ENCODE data around the gene SOCS7.

Gene SOCS7

DNA sequence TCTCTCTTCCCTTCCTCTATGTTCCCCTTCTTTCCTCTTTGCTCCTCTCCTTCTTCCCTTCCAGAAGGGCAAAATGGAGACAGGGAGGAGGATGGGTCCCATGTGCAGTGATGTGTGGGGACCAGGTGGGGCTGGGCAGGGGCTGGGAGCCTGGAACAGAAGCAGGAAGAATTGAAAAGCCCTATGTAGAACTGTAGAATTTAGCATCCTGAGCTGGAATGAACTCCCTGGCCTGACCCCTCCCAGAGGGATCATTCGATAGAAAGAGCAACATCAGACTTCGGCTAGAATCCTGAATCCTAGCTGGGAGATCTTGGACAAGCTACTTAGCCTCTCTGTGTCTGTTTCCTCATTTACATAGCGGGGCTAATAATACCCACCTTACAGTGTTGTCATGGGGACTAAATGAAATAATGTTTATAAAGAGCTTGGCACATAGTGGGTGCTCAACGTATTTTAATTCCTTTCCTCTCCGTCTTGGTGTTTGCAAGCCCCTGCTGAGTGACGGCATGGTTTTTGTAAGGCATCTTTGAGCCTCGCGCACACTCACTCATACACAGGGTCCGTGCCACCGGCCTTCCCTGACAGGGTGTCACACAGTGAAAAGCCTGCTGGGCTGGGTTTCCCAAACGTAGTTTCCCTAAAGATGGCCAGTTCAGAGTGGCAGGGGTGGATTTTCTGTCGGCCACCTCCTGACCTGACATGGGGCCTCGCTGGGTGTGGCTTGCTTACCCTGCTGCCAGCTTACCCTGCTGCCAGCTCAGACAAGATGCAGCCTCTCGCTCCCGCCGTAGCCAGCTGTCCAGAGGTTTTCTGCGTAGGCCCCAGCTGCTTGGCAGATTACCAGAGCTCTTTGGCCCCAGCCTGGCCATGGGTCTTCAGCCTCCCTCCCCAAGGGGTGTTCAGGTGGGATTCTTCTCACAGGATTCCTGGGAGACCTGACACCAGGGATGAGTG is 70.5 kb downstream of the SOCS7 start:
- no peak overlapping the region for H3K27ac ChIP-seq

DNA sequence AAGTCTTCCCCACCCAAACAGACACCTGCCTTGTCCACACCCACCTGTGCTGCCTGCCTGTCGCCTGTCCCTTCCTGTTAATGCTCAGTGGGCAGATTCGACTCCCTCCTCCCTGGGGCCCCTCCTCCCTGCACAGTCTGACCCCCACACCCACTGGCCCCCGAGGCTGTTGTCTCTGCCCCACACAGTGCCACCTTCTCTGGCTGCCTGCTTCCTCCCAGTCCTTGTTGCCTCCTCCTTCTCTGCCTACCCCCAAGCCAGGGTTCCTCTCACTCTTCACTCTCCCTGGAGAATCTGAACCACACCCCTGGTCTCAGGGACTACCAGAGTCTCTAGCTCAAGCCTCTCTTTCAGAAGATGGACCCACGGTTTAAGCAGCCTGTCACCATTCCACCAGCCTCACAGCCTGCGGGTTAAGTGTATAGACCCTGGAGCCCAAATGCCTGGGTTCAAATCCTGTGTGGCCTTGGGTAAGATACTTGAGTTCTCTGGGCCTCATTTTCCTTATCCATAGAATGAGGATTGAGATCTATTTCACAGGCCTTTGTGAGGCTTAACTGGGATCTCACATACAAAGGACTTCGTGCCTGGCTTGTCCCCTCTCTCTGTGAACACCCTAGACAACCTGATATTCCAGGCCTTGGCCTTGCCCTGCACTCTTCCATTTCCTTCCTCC is 72.8 kb downstream of the SOCS7 start:
- H3K27ac ChIP-seq: no peak overlapping the region
- TF ChIP-seq, protein P1, sequence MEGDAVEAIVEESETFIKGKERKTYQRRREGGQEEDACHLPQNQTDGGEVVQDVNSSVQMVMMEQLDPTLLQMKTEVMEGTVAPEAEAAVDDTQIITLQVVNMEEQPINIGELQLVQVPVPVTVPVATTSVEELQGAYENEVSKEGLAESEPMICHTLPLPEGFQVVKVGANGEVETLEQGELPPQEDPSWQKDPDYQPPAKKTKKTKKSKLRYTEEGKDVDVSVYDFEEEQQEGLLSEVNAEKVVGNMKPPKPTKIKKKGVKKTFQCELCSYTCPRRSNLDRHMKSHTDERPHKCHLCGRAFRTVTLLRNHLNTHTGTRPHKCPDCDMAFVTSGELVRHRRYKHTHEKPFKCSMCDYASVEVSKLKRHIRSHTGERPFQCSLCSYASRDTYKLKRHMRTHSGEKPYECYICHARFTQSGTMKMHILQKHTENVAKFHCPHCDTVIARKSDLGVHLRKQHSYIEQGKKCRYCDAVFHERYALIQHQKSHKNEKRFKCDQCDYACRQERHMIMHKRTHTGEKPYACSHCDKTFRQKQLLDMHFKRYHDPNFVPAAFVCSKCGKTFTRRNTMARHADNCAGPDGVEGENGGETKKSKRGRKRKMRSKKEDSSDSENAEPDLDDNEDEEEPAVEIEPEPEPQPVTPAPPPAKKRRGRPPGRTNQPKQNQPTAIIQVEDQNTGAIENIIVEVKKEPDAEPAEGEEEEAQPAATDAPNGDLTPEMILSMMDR (conservative IDR thresholded peaks at IDR 0.05): no peak

More for the DNA sequence above, 70.5 kb downstream of the SOCS7 start:
- TF ChIP-seq, protein P1 (conservative IDR thresholded peaks at IDR 0.05): no peak

DNA sequence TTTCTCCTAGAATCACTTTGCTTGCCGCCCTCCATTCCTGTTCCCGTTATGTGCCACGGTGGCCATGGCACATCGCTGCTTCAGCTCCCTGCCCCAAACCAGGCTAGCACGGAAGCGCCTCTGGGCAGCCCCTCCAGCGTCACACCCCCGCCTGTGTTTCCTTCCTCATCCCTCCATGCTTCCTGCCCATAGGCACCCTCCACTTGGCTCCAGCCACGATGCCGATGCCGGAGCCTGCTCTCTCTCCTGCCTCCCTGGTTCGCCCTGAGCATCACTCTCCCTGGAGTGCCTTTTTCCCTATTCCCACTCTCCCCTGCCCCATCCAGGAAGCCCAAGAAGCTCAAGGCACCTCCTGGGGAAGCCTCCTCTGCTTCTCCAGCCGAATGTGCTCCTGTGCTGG is 73.4 kb downstream of the SOCS7 start:
- TF ChIP-seq, protein P1 (conservative IDR thresholded peaks at IDR 0.05): no peak
- H3K27ac ChIP-seq: no peak overlapping the region

DNA sequence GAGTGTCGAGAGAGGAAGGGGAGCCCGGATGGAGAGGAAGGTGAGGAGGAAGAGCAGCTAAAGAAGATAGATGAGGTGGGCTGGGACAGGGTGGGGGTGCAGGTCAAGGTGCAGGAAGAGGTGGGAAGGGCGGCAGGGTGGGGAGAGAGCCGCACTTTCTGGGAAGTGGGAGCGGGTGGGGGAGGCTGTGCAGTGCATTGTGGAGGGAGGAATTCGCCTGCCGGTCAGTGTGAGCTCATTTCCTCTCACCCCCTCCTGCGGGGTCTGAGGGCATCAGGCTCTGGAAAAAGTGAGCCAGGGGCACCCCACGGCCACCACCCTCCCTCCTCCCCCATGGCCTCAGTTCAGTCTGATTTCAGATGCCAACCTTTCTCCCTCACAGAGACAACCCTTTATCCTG is 74.1 kb downstream of the SOCS7 start:
- no peak overlapping the region for H3K27ac ChIP-seq
- TF ChIP-seq, protein P1 (conservative IDR thresholded peaks at IDR 0.05): no peak

DNA sequence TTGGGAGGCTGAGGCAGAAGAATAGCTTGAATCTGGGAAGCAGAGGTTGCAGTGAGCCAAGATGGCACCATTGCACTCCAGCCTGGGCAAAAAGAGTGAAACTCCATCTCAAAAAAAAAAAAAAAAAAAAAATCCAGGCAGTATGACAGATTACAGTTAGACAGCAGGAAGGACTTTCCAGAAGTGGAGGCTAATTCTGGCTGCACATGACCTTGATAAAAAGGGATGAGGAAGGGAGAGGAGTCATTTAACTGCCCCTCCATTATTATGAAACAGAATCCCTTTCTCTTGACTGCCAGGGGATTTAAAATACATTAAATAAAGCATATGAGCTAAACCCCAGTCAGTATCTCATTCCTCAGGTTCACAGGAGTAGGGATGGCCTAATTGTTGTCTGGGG is 74.8 kb downstream of the SOCS7 start:
- no peak overlapping the region for H3K27ac ChIP-seq
- TF ChIP-seq, protein P1 (conservative IDR thresholded peaks at IDR 0.05): no peak

DNA sequence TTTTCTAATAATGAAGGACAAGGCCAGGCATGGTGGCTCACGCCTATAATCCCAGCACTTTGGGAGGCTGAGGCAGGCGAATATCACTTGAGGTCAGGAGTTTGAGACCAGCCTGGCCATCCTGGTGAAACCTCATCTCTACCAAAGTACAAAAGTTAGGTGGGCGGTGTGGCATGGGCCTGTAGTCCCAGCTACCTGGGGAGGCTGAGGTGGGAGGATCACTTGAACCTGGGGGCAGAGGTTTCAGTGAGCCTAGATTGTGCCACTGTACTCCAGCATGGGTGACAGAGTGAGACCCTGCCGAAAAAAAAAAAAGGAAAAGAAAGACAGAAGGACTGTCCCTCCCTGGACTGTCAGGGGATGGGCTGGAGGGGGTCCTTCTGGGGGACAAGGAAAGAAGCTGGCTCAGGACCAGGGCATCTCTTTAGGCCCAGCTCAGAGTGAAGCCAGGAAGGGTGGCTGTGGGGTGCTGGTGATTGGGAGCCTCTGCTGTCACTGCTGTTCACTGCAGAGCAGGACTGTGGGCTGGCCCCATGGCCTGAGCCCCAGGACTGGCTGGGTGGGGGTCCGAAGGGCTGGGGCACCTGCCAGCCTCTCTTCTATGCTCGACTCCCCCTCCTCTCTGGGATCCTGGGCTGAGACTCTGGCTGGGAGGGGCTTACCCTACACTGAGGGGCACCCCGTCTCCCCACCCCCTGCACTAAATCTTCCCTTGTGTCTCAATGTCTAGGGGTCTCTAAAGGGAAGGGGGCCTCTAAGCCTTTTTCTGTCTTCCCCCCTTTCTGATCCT is 75.7 kb downstream of the SOCS7 start:
- TF ChIP-seq, protein P1 (conservative IDR thresholded peaks at IDR 0.05): no peak
- peak overlapping the region; percentile 27; the same call in 1 of the 2 replicates for H3K27ac ChIP-seq
